Astrocyte of the spinal cord (primary cell): ENCODE results near the gene ITK.

ENCODE experiments used
- DNase-seq: peaks from one replicate; pipeline ENCODE4 v3.0.0; 2011; ENCODE audit warnings: low read depth, low spot score
- H3K4me3 ChIP-seq: 2 replicates; pipeline ENCODE4 v1.5.1; 2011; ENCODE audit warnings: low read depth, mild to moderate bottlenecking, low read length, moderate library complexity
- CTCF ChIP-seq: IDR thresholded peaks from 2 replicates; pipeline ENCODE4 v1.5.1; 2012; ENCODE audit warnings: low read depth, mild to moderate bottlenecking, low read length, inconsistent platforms
- in situ Hi-C: cut with HindIII; loops from 2 replicates; pipeline ENCODE4 v1.10.0; 2017; ENCODE audit warnings: low sequenced_read_pairs

The ITK gene

GRCh38 chr5:157180374-157181264 is at the start of gene ITK:
TSS of gene ITK (plus strand) at chr5:157180840. CDS start at chr5:157180978, 138 bp downstream.
- in situ Hi-C loops, result no loop called here
- DNase-seq, result no peak
- TF ChIP-seq CTCF, result no peak
- no peak within 1 kb of the TSS for H3K4me3 ChIP-seq

GRCh38 chr5:157130925-157131324 is 49.7 kb upstream of the ITK start:
- no peak for DNase-seq
- TF ChIP-seq CTCF, result no peak
- in situ Hi-C loops, result no loop called here

GRCh38 chr5:157132281-157132612 is 48.4 kb upstream of the ITK start:
- DNase-seq, result no peak
- in situ Hi-C loops, result no loop called here

More at GRCh38 chr5:157130925-157131324, 49.7 kb upstream of the ITK start:
- no peak overlapping the region for H3K4me3 ChIP-seq

GRCh38 chr5:157137691-157138090 is 42.9 kb upstream of the ITK start:
- no peak for TF ChIP-seq CTCF
- in situ Hi-C loops, result no loop called here
- no peak for DNase-seq
- H3K4me3 ChIP-seq, result no peak overlapping the region

More at GRCh38 chr5:157132281-157132612, 48.4 kb upstream of the ITK start:
- no peak overlapping the region for H3K4me3 ChIP-seq
- no peak for TF ChIP-seq CTCF

- H3K4me3 ChIP-seq, result peak within 1 kb of the TSS; percentile 96
- in situ Hi-C loops, result no loop called here
- no peak for TF ChIP-seq CTCF
- peak; percentile 99 for DNase-seq
Observed at GRCh38 chr5:157142317-157143126, 38.1 kb upstream of the ITK start, which contains the start of gene MED7. TSS of gene MED7 (minus strand) at chr5:157142865. CDS start at chr5:157139431, 3,434 bp downstream.

- H3K4me3 ChIP-seq, result peak overlapping the region; percentile 96
- in situ Hi-C loops, result no loop called here
- no peak for TF ChIP-seq CTCF
- peak; percentile 38 for DNase-seq
Observed at GRCh38 chr5:157143127-157143971, 37.3 kb upstream of the ITK start.
